GM23248 (cell line): ENCODE results near the gene AK2.

ENCODE experiments used
- EZH2 ChIP-seq: fragments of 200-600 bp; sonication (generic); IDR thresholded peaks from 2 replicates; pipeline ENCODE4 v1.6.1; 2018; ENCODE audit warnings: antibody characterized with exemption, mild to moderate bottlenecking; ENCODE audit not compliant: insufficient read depth, poor library complexity, severe bottlenecking
- EZH2phosphoT487 ChIP-seq: fragments of 200-600 bp; sonication (generic); IDR thresholded peaks from 2 replicates; pipeline ENCODE4 v1.6.1; 2018; ENCODE audit warnings: antibody characterized with exemption, moderate library complexity, mild to moderate bottlenecking, low read depth; ENCODE audit not compliant: insufficient read depth

GRCh38 chr1:32971576-32971975 lies 65.1 kb downstream of the AK2 start:
- TF ChIP-seq EZH2 (no peak), EZH2phosphoT487 (no peak)
